HepG2 (cell line): ENCODE measurements around the gene OR1D5. TPM values are rescaled to one million over a fixed set of nuclear protein-coding genes. Genes with fewer than 3 reads are reported as not detected.

ENCODE experiments used
- ATAC-seq: fragments of 200-7000 bp; cut with Tn5 transposase; 3 replicates; pipeline ENCODE4 v1.9.1; 2020; ENCODE audit warnings: mild to moderate bottlenecking, moderate library complexity
- BruUV-seq: library from RNA; stranded (reverse); fragments of 400-500 nt; replicated peaks from 2 replicates; lab custom pipeline; 2021; lab: Mats Ljungman, UMichigan
- CTCF ChIA-PET: fragments of 300-600 bp; formaldehyde crosslinking; extraction: SDS; loops from one replicate; lab custom pipeline; 2021; ENCODE audit warnings: low total read pairs, inconsistent platforms, low intra/inter-chr PET ratio; lab: Yijun Ruan, JAX
- POLR2A ChIA-PET: fragments of 350-600 bp; sonication (Branson Sonifier 250); formaldehyde crosslinking; loops from one replicate; lab custom pipeline; 2020; ENCODE audit warnings: antibody characterized with exemption, inconsistent platforms; lab: Yijun Ruan, JAX
- DNase-seq: peaks from one replicate; pipeline ENCODE4 v3.0.0-alpha.2; 2015; ENCODE audit warnings: low spot score
- FAIRE-seq: peaks from 3 replicates; lab custom pipeline; 2011; peaks lifted over from hg19 to GRCh38; lab: Jason Lieb, UNC
- H2AFZ ChIP-seq: one replicate; pipeline ENCODE4 v1.6.1; 2011; ENCODE audit warnings: low read length, inconsistent platforms
- H3K27ac ChIP-seq: fragments of 300-600 bp; 3 replicates; pipeline ENCODE4 v1.8.0; 2011; ENCODE audit warnings: mixed run types, mild to moderate bottlenecking, mixed read lengths, low read length, inconsistent platforms; ENCODE audit not compliant: insufficient read depth; ENCODE audit errors: extremely low read length
- H3K27me3 ChIP-seq, 2 experiments: fragments of 200-600 bp in 1 of 2; 2 replicates in 1 of 2; 3 replicates in 1 of 2; pipeline versions ENCODE4 v1.6.0 to v1.8.0; 2011; ENCODE audit warnings: low read length in 2 of 2, mild to moderate bottlenecking in 2 of 2, moderate library complexity in 2 of 2, inconsistent platforms in 1 of 2; ENCODE audit not compliant: insufficient read depth in 2 of 2, control insufficient read depth in 1 of 2
- H3K36me3 ChIP-seq, 2 experiments: fragments of 200-600 bp in 1 of 2; replicated peaks in 1 of 2; 2 replicates in 1 of 2; 3 replicates in 1 of 2; pipeline versions ENCODE4 v1.5.1 to v1.8.0; 2011; ENCODE audit warnings: low read length in 2 of 2, inconsistent platforms in 1 of 2; ENCODE audit not compliant: insufficient read depth in 2 of 2, control insufficient read depth in 1 of 2
- H3K4me1 ChIP-seq: 2 replicates; pipeline ENCODE4 v1.5.1; 2012; ENCODE audit warnings: low read length, inconsistent platforms; ENCODE audit not compliant: insufficient read depth
- H3K4me2 ChIP-seq: 2 replicates; pipeline ENCODE4 v1.6.0; 2011; ENCODE audit warnings: low read depth, low read length, inconsistent platforms
- H3K4me3 ChIP-seq, 3 experiments: fragments of 200-600 bp in 1 of 3; sonication (generic), shearing (Covaris generic) in 1 of 3; replicated peaks in 1 of 3; 2 replicates each; pipeline ENCODE4 v1.5.1; 2011 to 2016; ENCODE audit warnings: low read length in 3 of 3, inconsistent platforms in 2 of 3, low read depth in 2 of 3, mild to moderate bottlenecking in 2 of 3, control low read depth in 1 of 3, mixed read lengths in 1 of 3; ENCODE audit not compliant: insufficient read depth in 1 of 3
- H3K79me2 ChIP-seq: one replicate; pipeline ENCODE4 v1.6.1; 2011; ENCODE audit warnings: low read length, inconsistent platforms; ENCODE audit not compliant: insufficient read depth
- H3K9ac ChIP-seq: 2 replicates; pipeline ENCODE4 v1.6.0; 2011; ENCODE audit warnings: mild to moderate bottlenecking, low read depth, low read length, inconsistent platforms; ENCODE audit not compliant: insufficient read depth
- H3K9me3 ChIP-seq: 2 replicates; pipeline ENCODE4 v1.5.1; 2012; ENCODE audit warnings: mild to moderate bottlenecking, low read length
- H4K20me1 ChIP-seq: 2 replicates; pipeline ENCODE4 v1.6.0; 2011; ENCODE audit warnings: inconsistent platforms, mild to moderate bottlenecking, low read length, moderate library complexity; ENCODE audit not compliant: insufficient read depth
- FOSL2 ChIP-seq: sonication (generic); formaldehyde crosslinking; IDR thresholded peaks from 2 replicates; pipeline ENCODE4 v1.4.0; 2020; ENCODE audit warnings: missing genetic modification reagents
- KDM5A ChIP-seq: fragments of 200-600 bp; sonication (generic); IDR thresholded peaks from 2 replicates; pipeline ENCODE4 v1.7.0; 2018; ENCODE audit warnings: antibody characterized with exemption, mild to moderate bottlenecking, low read length, borderline replicate concordance
- SCMH1 ChIP-seq: sonication (generic); formaldehyde crosslinking; IDR thresholded peaks from 2 replicates; pipeline ENCODE4 v1.9.0; 2021; ENCODE audit warnings: missing genetic modification reagents, mild to moderate bottlenecking, borderline replicate concordance
- ZNF260 ChIP-seq: sonication (generic); formaldehyde crosslinking; IDR thresholded peaks from 2 replicates; pipeline ENCODE4 v1.4.0; 2020; ENCODE audit warnings: missing genetic modification reagents, low read depth, mild to moderate bottlenecking, borderline replicate concordance
- ZNF460 ChIP-seq: sonication (generic); formaldehyde crosslinking; IDR thresholded peaks from 2 replicates; pipeline ENCODE4 v1.5.1; 2020; ENCODE audit warnings: missing genetic modification reagents, mild to moderate bottlenecking, borderline replicate concordance
- ZNF878 ChIP-seq: sonication (generic); formaldehyde crosslinking; IDR thresholded peaks from 2 replicates; pipeline ENCODE4 v1.8.1; 2023; ENCODE audit warnings: mild to moderate bottlenecking, missing genetic modification reagents, moderate library complexity
- WGBS: methylation state at CpG from one replicate; pipeline ENCODE4 v1.1.6; 2017; ENCODE audit warnings: low lambda C conversion rate; 5-methylcytosine and 5-hydroxymethylcytosine counted together
- in situ Hi-C: cut with HindIII; loops from 2 replicates; pipeline ENCODE4 v1.10.0; 2017; ENCODE audit warnings: low pct_unique_long_range_greater_than_20kb; ENCODE audit not compliant: extremely low pct_ligation_motif_present
- intact Hi-C: fragments of 100-400 bp; cut with micrococcal nuclease; formaldehyde crosslinking; loops from one replicate; pipeline ENCODE4 v1.10.0; 2022; ENCODE audit not compliant: unreplicated experiment
- polyA plus RNA-seq, 8 experiments: library from polyadenylated mRNA; depleted of rRNA in 3 of 8; stranded (reverse) in 7 of 8; unstranded in 1 of 8; fragments of >200 nt; fragmentation: Illumina TruSeq in 4 of 8; extraction: Trizol in 4 of 8; gene quantifications; 2 replicates each; pipeline versions ENCODE4 v1.2.1 to v1.2.3, GENCODE V29; 2011 to 2016; ENCODE audit warnings: low read depth in 4 of 8, missing spikeins in 1 of 8, mixed read lengths in 1 of 8; ENCODE audit not compliant: insufficient read depth in 1 of 8
- total RNA-seq, 5 experiments: library from RNA; depleted of rRNA; stranded (reverse); fragments of >200 nt; fragmentation: Illumina TruSeq; extraction: Trizol; gene quantifications; 2 replicates each; pipeline ENCODE4 v1.2.3, GENCODE V29; 2016; ENCODE audit warnings: low read depth in 1 of 5
- TF ChIP-seq, protein P1 (sequence below): sonication (generic); formaldehyde crosslinking; IDR thresholded peaks from 2 replicates; pipeline ENCODE4 v1.4.0; 2020; ENCODE audit warnings: mild to moderate bottlenecking, low read depth, missing genetic modification reagents
- TF ChIP-seq, protein P2 (sequence below): sonication (generic); formaldehyde crosslinking; IDR thresholded peaks from 2 replicates; pipeline ENCODE4 v1.4.0; 2020; ENCODE audit warnings: mild to moderate bottlenecking, low read depth, missing genetic modification reagents

The OR1D5 gene
- total and polyA plus RNA-seq, 2 of the 13 experiments (the other 11 are each of a cell fraction or from before 2014, with no cell fraction given): not detected

DNA sequence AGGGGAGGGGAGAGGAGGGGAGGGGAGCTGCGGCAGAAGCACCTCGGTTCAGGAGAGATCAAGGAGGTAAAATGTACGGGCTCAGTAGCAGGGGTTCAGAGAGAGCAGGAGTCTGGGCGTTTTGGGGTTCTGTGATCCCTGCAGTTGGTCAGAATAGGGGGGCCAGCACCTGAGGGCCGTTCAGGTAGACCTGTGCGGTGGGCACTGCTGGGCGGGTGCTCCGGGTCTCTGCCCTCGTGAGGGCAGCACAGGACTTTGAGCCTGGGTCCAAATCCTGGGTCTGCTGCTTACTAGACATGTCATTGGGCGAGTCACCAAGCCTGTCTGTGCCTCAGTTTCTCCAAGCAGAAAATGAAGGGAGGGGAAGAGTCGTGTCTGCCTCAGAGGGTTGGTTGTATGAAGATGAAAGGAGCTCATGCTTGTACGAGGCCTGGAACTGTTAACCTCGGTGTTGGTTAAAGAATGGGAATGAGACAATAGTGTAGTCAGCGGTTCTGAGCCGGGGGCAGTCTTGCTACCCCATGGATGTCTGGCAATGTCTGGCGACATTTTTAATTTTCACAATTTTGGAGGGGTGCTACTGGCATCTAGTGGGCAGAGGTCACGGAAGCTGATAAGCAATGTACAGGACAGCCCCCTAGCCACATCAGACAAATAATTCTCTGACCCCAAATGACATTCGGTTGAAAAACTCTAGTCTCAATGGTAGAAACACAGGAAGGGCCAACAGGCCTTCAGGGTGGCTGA, 35.4 kb downstream of the OR1D5 start:
- no peaks in the 10 kb centered on the region for H3K79me2 ChIP-seq
- H2AFZ ChIP-seq: no peak overlapping the region
- no peak for ATAC-seq
- ChIA-PET POLR2A (no interaction called here), CTCF (no interaction called here)
- BruUV-seq: no TSS peak
- FAIRE-seq: no peak
- TF ChIP-seq SCMH1 (no peak), ZNF878 (CRISPR knock-in tag) (no peak), ZNF460 (CRISPR knock-in tag) (no peak), KDM5A (no peak), FOSL2 (CRISPR knock-in tag) (no peak), ZNF260 (CRISPR knock-in tag) (no peak)
- TF ChIP-seq, protein P1, sequence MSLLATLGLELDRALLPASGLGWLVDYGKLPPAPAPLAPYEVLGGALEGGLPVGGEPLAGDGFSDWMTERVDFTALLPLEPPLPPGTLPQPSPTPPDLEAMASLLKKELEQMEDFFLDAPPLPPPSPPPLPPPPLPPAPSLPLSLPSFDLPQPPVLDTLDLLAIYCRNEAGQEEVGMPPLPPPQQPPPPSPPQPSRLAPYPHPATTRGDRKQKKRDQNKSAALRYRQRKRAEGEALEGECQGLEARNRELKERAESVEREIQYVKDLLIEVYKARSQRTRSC (CRISPR knock-in tag): no peak
- TF ChIP-seq, protein P2, sequence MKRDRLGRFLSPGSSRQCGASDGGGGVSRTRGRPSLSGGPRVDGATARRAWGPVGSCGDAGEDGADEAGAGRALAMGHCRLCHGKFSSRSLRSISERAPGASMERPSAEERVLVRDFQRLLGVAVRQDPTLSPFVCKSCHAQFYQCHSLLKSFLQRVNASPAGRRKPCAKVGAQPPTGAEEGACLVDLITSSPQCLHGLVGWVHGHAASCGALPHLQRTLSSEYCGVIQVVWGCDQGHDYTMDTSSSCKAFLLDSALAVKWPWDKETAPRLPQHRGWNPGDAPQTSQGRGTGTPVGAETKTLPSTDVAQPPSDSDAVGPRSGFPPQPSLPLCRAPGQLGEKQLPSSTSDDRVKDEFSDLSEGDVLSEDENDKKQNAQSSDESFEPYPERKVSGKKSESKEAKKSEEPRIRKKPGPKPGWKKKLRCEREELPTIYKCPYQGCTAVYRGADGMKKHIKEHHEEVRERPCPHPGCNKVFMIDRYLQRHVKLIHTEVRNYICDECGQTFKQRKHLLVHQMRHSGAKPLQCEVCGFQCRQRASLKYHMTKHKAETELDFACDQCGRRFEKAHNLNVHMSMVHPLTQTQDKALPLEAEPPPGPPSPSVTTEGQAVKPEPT (CRISPR knock-in tag): no peak
- in situ Hi-C loops: no loop called here
- intact Hi-C loops: no loop called here
- H3K36me3 ChIP-seq: peaks cover 12 to 25% of the 10 kb centered on the region in 2 experiments
- no peak overlapping the region for H3K27ac ChIP-seq
- H3K4me3 ChIP-seq: no peak overlapping the region
- H3K9ac ChIP-seq: no peak overlapping the region
- H3K4me1 ChIP-seq: no peaks in the 10 kb centered on the region
- 94% methylated on average over 18 of the region's 18 CpGs for WGBS
- no peaks in the 10 kb centered on the region for H3K27me3 ChIP-seq
- no peak overlapping the region for H3K4me2 ChIP-seq
- no peaks in the 10 kb centered on the region for H3K9me3 ChIP-seq
- no peak for DNase-seq
- H4K20me1 ChIP-seq: no peaks in the 10 kb centered on the region
